Testis (tissue), 3 donors: ENCODE data around the gene FHOD1. TPM values are rescaled to one million over a fixed set of nuclear protein-coding genes. Genes with fewer than 3 reads are reported as not detected.
A peak's percentile ranks its signal among the peaks of the same experiment; 100 is the strongest.

Experiments used
- DNase-seq: peaks from one replicate; pipeline ENCODE4 v3.0.0-alpha.2; 2019
- H3K27ac ChIP-seq, 2 donors: fragments of 200-600 bp; sonication (generic); one replicate each; pipeline ENCODE4 v1.5.1; 2019
- H3K27me3 ChIP-seq: fragments of 200-600 bp; sonication (generic); one replicate; pipeline ENCODE4 v1.5.1; 2019
- H3K36me3 ChIP-seq: fragments of 200-600 bp; sonication (generic); one replicate; pipeline ENCODE4 v1.5.1; 2017; ENCODE audit warnings: low read depth; ENCODE audit errors: missing control alignments
- H3K4me1 ChIP-seq: fragments of 200-600 bp; sonication (generic); one replicate; pipeline ENCODE4 v1.5.1; 2019
- H3K4me3 ChIP-seq, 2 donors: fragments of 200-600 bp; sonication (generic); one replicate each; pipeline ENCODE4 v1.5.1; 2017 to 2019
- H3K9me3 ChIP-seq: fragments of 200-600 bp; sonication (generic); one replicate; pipeline ENCODE4 v1.5.1; 2017
- POLR2A ChIP-seq: fragments of 450-650 bp; IDR thresholded peaks from one replicate; pipeline ENCODE4 v1.6.1; 2017; ENCODE audit warnings: antibody characterized with exemption, mild to moderate bottlenecking, moderate library complexity
- whole genome bisulfite sequencing, 2 donors: methylation state at CpG; one replicate each; pipeline ENCODE4 v1.1.5; 2018; 5-methylcytosine and 5-hydroxymethylcytosine counted together
- intact Hi-C: fragments of 100-400 bp; cut with DNase I; formaldehyde crosslinking; loops from one replicate; pipeline ENCODE4 v1.15.1; 2023; ENCODE audit warnings: low total_unique reads
- polyA plus RNA-seq: library from polyadenylated mRNA; stranded (reverse); fragments of 350-450 nt; fragmentation: Illumina TruSeq; extraction: RNeasy Lipid Tissue Mini Kit (QIAGEN cat#74804); gene quantifications from one replicate; pipeline ENCODE4 v1.2.3, GENCODE V29; 2014; ENCODE audit warnings: low read depth, low replicate concordance; ENCODE audit not compliant: insufficient read depth
- total RNA-seq, 2 donors: library from RNA; depleted of rRNA; stranded (reverse); fragments of >200 nt; gene quantifications; one replicate each; pipeline ENCODE4 v1.2.3, GENCODE V29; 2016
- TF ChIP-seq, protein P1 (sequence below), 3 experiments: fragments of 450-650 bp in 2 of 3; fragments of 200-600 bp in 1 of 3; sonication (generic) in 1 of 3; IDR thresholded peaks; one replicate each; pipeline ENCODE4 v1.5.1; 2016 to 2019; ENCODE audit warnings: antibody characterized with exemption in 3 of 3, mild to moderate bottlenecking in 2 of 3, moderate library complexity in 1 of 3

Gene FHOD1
- total and polyA plus RNA-seq, 3 donors from 2014 or later, result 17.0 to 40.0 (median 28.8) TPM

DNA sequence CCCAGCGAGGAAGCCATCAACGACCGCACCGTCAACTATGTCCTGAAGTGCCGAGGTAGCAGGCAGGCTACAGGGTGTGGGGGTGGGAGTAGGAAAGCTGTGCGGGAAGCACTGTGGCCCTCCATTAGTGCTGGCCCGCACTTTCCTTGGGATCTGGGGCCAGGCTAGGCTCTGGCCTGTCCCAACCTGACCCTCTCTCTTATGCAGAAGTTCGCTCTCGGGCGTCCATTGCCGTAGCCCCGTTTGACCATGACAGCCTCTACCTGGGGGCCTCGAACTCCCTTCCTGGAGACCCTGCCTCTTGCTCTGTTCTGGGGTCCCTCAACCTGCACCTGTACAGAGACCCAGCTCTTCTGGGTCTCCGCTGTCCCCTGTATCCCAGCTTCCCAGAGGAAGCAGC, 40.7 kb upstream of the FHOD1 start:
- DNase-seq, result no peak
- no peaks in the 10 kb centered on the region for H3K27me3 ChIP-seq
- intact Hi-C loops, result loop anchor here (10.0 kb wide), 1 partner anchor 47 kb away; no protein-coding TSS in a partner anchor

GRCh38 chr16:67286441-67287235, 39.4 kb upstream of the FHOD1 start:
- H3K4me3 ChIP-seq, result no peak overlapping the region
- no peaks in the 10 kb centered on the region for H3K27me3 ChIP-seq
- H3K36me3 ChIP-seq, result no peaks in the 10 kb centered on the region
- no peaks in the 10 kb centered on the region for H3K9me3 ChIP-seq
- no peaks in the 10 kb centered on the region for H3K4me1 ChIP-seq
- DNase-seq, result no peak
- H3K27ac ChIP-seq, result no peak overlapping the region
- WGBS, 2 donors, result 91 to 94% methylated on average over 15 to 24 of the region's 28 CpGs
- intact Hi-C loops, result loop anchor here (10.0 kb wide), 1 partner anchor 48 kb away; no protein-coding TSS in a partner anchor
- TF ChIP-seq, protein P1, sequence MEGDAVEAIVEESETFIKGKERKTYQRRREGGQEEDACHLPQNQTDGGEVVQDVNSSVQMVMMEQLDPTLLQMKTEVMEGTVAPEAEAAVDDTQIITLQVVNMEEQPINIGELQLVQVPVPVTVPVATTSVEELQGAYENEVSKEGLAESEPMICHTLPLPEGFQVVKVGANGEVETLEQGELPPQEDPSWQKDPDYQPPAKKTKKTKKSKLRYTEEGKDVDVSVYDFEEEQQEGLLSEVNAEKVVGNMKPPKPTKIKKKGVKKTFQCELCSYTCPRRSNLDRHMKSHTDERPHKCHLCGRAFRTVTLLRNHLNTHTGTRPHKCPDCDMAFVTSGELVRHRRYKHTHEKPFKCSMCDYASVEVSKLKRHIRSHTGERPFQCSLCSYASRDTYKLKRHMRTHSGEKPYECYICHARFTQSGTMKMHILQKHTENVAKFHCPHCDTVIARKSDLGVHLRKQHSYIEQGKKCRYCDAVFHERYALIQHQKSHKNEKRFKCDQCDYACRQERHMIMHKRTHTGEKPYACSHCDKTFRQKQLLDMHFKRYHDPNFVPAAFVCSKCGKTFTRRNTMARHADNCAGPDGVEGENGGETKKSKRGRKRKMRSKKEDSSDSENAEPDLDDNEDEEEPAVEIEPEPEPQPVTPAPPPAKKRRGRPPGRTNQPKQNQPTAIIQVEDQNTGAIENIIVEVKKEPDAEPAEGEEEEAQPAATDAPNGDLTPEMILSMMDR (IDR thresholded peaks at IDR 0.05), result no peak
- TF ChIP-seq POLR2A, result no peak

More for the DNA sequence above, 40.7 kb upstream of the FHOD1 start:
- H3K27ac ChIP-seq, result no peak overlapping the region
- no peaks in the 10 kb centered on the region for H3K4me1 ChIP-seq
- no peaks in the 10 kb centered on the region for H3K36me3 ChIP-seq
- WGBS, 2 donors, result 96 to 97% methylated on average over 13 to 14 of the region's 14 CpGs
- TF ChIP-seq, protein P1 (IDR thresholded peaks at IDR 0.05), result no peak
- no peak for TF ChIP-seq POLR2A
- no peaks in the 10 kb centered on the region for H3K9me3 ChIP-seq
- H3K4me3 ChIP-seq, result no peak overlapping the region

DNA sequence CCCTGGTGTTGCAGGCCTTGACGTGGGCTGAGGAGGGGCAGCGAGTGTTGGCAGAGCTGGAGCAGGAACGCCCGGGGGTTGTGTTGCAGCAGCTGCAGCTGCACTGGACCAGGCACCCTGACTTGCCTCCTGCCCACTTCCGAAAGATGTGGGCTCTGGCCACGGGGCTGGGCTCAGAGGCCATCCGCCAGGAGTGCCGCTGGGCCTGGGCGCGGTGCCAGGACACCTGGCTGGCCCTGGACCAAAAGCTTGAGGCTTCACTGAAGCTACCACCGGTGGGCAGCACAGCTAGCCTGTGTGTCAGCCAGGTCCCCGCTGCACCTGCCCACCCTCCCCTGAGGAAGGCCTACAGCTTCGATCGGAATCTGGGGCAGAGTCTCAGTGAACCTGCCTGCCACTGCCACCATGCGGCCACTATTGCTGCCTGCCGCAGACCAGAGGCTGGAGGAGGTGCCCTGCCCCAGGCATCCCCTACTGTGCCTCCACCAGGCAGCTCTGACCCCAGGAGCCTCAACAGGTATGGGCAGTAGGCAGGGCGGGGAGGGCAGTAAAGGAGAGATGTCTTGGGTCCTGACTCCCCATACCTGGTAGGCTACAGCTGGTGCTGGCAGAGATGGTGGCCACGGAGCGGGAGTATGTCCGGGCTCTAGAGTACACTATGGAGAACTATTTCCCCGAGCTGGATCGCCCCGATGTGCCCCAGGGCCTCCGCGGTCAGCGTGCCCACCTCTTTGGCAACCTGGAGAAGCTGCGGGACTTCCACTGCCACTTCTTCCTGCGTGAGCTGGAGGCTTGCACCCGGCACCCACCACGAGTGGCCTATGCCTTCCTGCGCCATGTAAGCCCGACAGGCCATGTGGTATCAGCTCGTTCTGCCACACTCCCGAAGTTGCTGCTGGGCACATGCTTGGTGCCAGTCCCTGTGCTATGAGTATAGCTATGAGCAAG, 37.7 kb upstream of the FHOD1 start:
- no peak for TF ChIP-seq POLR2A
- TF ChIP-seq, protein P1 (IDR thresholded peaks at IDR 0.05), result peak in 1 of 3 experiments; percentile 20
- DNase-seq, result peak; percentile 43
- Histone ChIP-seq H3K9me3 (no peaks in the 10 kb centered on the region), H3K27me3 (no peaks in the 10 kb centered on the region), H3K4me1 (peaks cover 3% of the 10 kb centered on the region), H3K36me3 (no peaks in the 10 kb centered on the region), H3K27ac (no peak overlapping the region), H3K4me3 (no peak overlapping the region)
- 59 to 75% methylated on average over 4 to 34 of the region's 34 CpGs for WGBS, 2 donors
- intact Hi-C loops, result loop anchor here (10.0 kb wide), 1 partner anchor 50 kb away; no protein-coding TSS in a partner anchor

DNA sequence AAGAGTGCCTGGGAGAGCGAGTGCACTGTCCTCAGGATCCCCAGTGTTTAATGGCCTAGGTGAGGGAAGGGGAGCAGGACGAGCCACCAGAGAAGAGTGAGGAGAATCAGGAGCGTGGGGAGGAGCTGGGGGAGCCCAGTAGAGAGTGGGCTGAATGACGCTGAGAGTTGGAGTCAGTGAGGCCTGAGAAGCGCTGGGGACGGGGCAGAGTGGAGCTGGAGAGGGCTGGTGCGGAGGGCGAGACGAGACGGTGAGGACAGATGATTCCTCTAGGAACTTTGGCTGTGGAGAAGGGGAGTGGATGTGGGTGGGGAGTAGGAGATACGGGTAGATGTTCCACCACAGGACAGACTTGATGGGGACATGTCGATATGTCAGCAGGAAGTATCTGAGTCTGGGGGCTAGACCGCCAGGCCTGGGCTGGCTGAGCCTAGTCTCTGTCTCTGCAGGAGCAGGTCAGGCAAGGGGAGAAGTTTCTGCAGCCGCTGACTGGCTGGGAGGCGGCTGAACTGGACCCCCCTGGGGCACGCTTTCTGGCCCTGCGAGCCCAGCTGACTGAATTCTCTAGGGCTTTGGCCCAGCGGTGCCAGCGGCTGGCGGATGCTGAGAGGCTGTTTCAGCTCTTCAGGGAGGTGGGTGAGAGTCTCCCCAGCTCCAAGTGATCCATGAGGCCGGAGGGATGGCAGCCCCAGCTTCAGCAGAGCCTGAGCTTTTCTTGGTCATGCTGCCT, 36.7 kb upstream of the FHOD1 start:
- Histone ChIP-seq H3K36me3 (no peaks in the 10 kb centered on the region), H3K4me1 (peaks cover 6% of the 10 kb centered on the region), H3K9me3 (no peaks in the 10 kb centered on the region), H3K4me3 (no peak overlapping the region), H3K27ac (no peak overlapping the region), H3K27me3 (no peaks in the 10 kb centered on the region)
- intact Hi-C loops, result loop anchor here (10.0 kb wide), 1 partner anchor 51 kb away; no protein-coding TSS in a partner anchor
- WGBS, 2 donors, result 93 to 96% methylated on average over 14 to 21 of the region's 21 CpGs
- DNase-seq, result no peak
- TF ChIP-seq, protein P1 (IDR thresholded peaks at IDR 0.05), result no peak
- TF ChIP-seq POLR2A, result no peak
